GM10847 (cell line): ENCODE measurements around the gene LIN28A.
"Not testable (repeated sequence)": the region's sequence is repeated elsewhere in the genome, so short reads cannot be mapped to it uniquely, and the experiment has no call there.

ENCODE experiments used
- POLR2A ChIP-seq: IDR thresholded peaks from 2 replicates; pipeline ENCODE4 v1.6.1; 2011; ENCODE audit not compliant: insufficient read length; ENCODE audit errors: extremely low read depth

Gene LIN28A

GRCh38 chr1:26410706-26411623 lies at the start of gene LIN28A:
Gene LIN28A (plus strand): TSS chr1:26410817. CDS start chr1:26410892, 75 bp downstream.
- TF ChIP-seq POLR2A: no peak

GRCh38 chr1:26361605-26362122 lies 49.0 kb upstream of the LIN28A start:
- TF ChIP-seq POLR2A: no peak

- TF ChIP-seq POLR2A: no peak
Observed at GRCh38 chr1:26362331-26362730, 48.3 kb upstream of the LIN28A start.

GRCh38 chr1:26363549-26364448 lies 46.8 kb upstream of the LIN28A start:
- TF ChIP-seq POLR2A: no peak

- no peak for TF ChIP-seq POLR2A
Observed at GRCh38 chr1:26364956-26365355, 45.7 kb upstream of the LIN28A start.

GRCh38 chr1:26367441-26367840 lies 43.2 kb upstream of the LIN28A start:
- TF ChIP-seq POLR2A: no peak

- TF ChIP-seq POLR2A: no peak
Observed at GRCh38 chr1:26368006-26368405, 42.6 kb upstream of the LIN28A start.

- TF ChIP-seq POLR2A: no peak
Observed at GRCh38 chr1:26368486-26368885, 42.1 kb upstream of the LIN28A start.

- TF ChIP-seq POLR2A: no peak
Observed at GRCh38 chr1:26370591-26371382, 39.8 kb upstream of the LIN28A start.

GRCh38 chr1:26372039-26372438 lies 38.6 kb upstream of the LIN28A start:
- no peak for TF ChIP-seq POLR2A

GRCh38 chr1:26372611-26373010 lies 38.0 kb upstream of the LIN28A start, which contains the start of gene ZNF683:
Gene ZNF683 (minus strand): TSS chr1:26372750. CDS start chr1:26368571, 4,179 bp downstream.
- not testable (repeated sequence) for TF ChIP-seq POLR2A

- TF ChIP-seq POLR2A: no peak
Observed at GRCh38 chr1:26373281-26373680, 37.3 kb upstream of the LIN28A start.

GRCh38 chr1:26373789-26374188 lies 36.8 kb upstream of the LIN28A start:
- no peak for TF ChIP-seq POLR2A

- TF ChIP-seq POLR2A: no peak
Observed at GRCh38 chr1:26375081-26375480, 35.5 kb upstream of the LIN28A start.

GRCh38 chr1:26376050-26376449 lies 34.6 kb upstream of the LIN28A start:
- no peak for TF ChIP-seq POLR2A
